Activated T-cell treated with anti-CD3 and anti-CD28 coated beads, Interleukin-2, amount 50 U/mL, for 24 hours (primary cell): Measurements from ENCODE around the gene SGCB.
"Not testable (repeated sequence)": the region's sequence is repeated elsewhere in the genome, so short reads cannot be mapped to it uniquely, and the experiment has no call there.

Source experiments
- DNase-seq: peaks from one replicate; pipeline ENCODE4 v3.0.0-alpha.2; 2020
- H3K27ac Mint-ChIP-seq: 2 replicates; pipeline ENCODE4 v1.8.0; 2020; ENCODE audit warnings: mild to moderate bottlenecking, mixed read lengths
- H3K27me3 Mint-ChIP-seq: 2 replicates; pipeline ENCODE4 v1.8.0; 2020; ENCODE audit warnings: mixed read lengths
- H3K36me3 Mint-ChIP-seq: 2 replicates; pipeline ENCODE4 v1.8.0; 2020; ENCODE audit warnings: low read depth, mixed read lengths
- H3K4me1 Mint-ChIP-seq: 2 replicates; pipeline ENCODE4 v1.8.0; 2020; ENCODE audit warnings: low read depth, mixed read lengths
- H3K4me3 Mint-ChIP-seq: 2 replicates; pipeline ENCODE4 v1.8.0; 2020; ENCODE audit warnings: mild to moderate bottlenecking, moderate library complexity, mixed read lengths
- H3K9me3 Mint-ChIP-seq: 2 replicates; pipeline ENCODE4 v1.8.0; 2020; ENCODE audit warnings: mixed read lengths

SGCB gene, protein sequence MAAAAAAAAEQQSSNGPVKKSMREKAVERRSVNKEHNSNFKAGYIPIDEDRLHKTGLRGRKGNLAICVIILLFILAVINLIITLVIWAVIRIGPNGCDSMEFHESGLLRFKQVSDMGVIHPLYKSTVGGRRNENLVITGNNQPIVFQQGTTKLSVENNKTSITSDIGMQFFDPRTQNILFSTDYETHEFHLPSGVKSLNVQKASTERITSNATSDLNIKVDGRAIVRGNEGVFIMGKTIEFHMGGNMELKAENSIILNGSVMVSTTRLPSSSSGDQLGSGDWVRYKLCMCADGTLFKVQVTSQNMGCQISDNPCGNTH

GRCh38 chr4:52038103-52038912 lies at the start of gene SGCB:
SGCB (minus strand) TSS chr4:52038299; CDS start chr4:52038259, 40 bp downstream.
- H3K36me3 Mint-ChIP-seq: peaks cover 2% of the 10 kb centered on the region
- H3K4me3 Mint-ChIP-seq: peak within 1 kb of the TSS; percentile 84
- DNase-seq: peak; percentile 86
- H3K4me1 Mint-ChIP-seq: peaks cover 25% of the 10 kb centered on the region
- H3K9me3 Mint-ChIP-seq: no peaks in the 10 kb centered on the region
- H3K27me3 Mint-ChIP-seq: peaks cover 19% of the 10 kb centered on the region
- H3K27ac Mint-ChIP-seq: peak within 1 kb of the TSS; percentile 65

- H3K36me3 Mint-ChIP-seq, H3K9me3 Mint-ChIP-seq, H3K4me1 Mint-ChIP-seq, H3K27ac Mint-ChIP-seq, DNase-seq, H3K4me3 Mint-ChIP-seq: not testable (repeated sequence)
- H3K27me3 Mint-ChIP-seq: peaks cover 11% of the 10 kb centered on the region
Measured at GRCh38 chr4:52086425-52086824, 48.3 kb upstream of the SGCB start.

DNA sequence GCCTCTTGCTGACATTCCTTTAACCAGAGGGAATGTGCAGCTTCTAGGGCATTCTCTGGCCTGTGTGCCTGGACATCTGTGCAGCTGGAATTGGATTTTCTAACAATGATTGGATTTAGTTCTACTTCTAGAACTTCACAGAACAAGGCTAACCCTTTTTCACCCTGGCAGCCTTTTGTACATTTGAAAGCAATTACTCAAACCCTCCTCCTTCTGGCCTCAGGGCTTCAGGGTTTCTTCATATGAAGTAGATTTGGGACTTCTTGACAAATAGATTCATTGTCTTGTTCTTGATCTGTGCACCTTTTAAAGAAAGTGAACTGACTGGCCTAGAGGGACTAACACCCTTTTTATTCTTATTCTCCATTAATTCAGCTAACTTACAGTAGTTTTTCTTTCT lies 43.1 kb upstream of the SGCB start:
- Mint-ChIP-seq H3K27me3 (peaks cover 35% of the 10 kb centered on the region), H3K36me3 (no peaks in the 10 kb centered on the region), H3K4me1 (no peaks in the 10 kb centered on the region), H3K4me3 (no peak overlapping the region), H3K9me3 (no peaks in the 10 kb centered on the region), H3K27ac (no peak overlapping the region)
- no peak for DNase-seq

DNA sequence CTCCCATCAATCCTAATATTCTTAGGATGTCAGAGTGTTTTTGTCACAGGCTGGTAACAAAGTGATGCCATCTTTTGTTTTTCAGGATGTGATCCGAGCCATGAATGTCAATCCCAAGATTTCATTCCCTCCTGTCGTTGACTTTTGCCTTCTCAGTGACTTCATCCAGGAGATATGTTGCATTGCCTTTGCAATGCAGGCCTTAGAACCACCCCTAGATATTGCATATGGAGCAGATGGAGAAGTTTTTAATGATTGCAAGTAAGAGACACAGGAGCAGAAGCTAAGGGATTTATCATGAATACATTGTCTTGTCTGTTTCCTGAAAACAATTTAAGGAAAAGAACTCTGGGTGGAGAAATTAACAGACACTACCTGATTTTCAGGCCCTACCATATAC lies 41.6 kb upstream of the SGCB start:
- no peak overlapping the region for H3K4me3 Mint-ChIP-seq
- H3K27ac Mint-ChIP-seq: no peak overlapping the region
- H3K36me3 Mint-ChIP-seq: no peaks in the 10 kb centered on the region
- peaks cover 47% of the 10 kb centered on the region for H3K27me3 Mint-ChIP-seq
- no peaks in the 10 kb centered on the region for H3K4me1 Mint-ChIP-seq
- no peak for DNase-seq
- H3K9me3 Mint-ChIP-seq: no peaks in the 10 kb centered on the region

DNA sequence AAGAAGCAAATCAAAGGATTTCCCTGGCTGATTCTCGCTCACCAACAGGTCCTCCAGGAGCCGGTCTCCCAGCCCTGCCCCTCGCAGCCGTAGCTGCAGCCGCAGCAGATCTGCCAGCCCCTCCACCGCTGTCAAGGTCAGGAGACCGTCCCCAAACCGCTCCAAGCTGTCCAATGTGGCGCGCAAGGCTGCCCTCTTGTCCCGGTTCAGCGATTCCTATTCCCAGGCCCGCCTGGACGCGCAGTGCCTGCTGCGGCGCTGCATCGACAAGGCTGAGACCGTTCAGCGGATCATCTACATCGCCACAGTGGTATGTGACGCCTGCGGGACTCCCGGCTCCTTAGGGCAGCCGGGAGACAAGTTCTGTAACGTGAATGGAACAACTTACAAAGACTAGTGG lies 38.6 kb upstream of the SGCB start:
- no peaks in the 10 kb centered on the region for H3K4me1 Mint-ChIP-seq
- H3K4me3 Mint-ChIP-seq: no peak overlapping the region
- H3K36me3 Mint-ChIP-seq: no peaks in the 10 kb centered on the region
- H3K27me3 Mint-ChIP-seq: peaks cover 57% of the 10 kb centered on the region
- no peak overlapping the region for H3K27ac Mint-ChIP-seq
- no peak for DNase-seq
- H3K9me3 Mint-ChIP-seq: no peaks in the 10 kb centered on the region

GRCh38 chr4:52071791-52072546 lies 33.9 kb upstream of the SGCB start:
- Mint-ChIP-seq H3K4me1 (no peaks in the 10 kb centered on the region), H3K4me3 (no peak overlapping the region), H3K36me3 (no peaks in the 10 kb centered on the region), H3K27me3 (peaks cover 64% of the 10 kb centered on the region), H3K27ac (no peak overlapping the region), H3K9me3 (no peaks in the 10 kb centered on the region)
- DNase-seq: no peak

- H3K36me3 Mint-ChIP-seq: no peaks in the 10 kb centered on the region
- DNase-seq: no peak
- no peak overlapping the region for H3K27ac Mint-ChIP-seq
- H3K9me3 Mint-ChIP-seq: no peaks in the 10 kb centered on the region
- no peaks in the 10 kb centered on the region for H3K4me1 Mint-ChIP-seq
- H3K27me3 Mint-ChIP-seq: peaks cover 47% of the 10 kb centered on the region
- H3K4me3 Mint-ChIP-seq: no peak overlapping the region
Measured at GRCh38 chr4:52069571-52069970, 31.5 kb upstream of the SGCB start.

DNA sequence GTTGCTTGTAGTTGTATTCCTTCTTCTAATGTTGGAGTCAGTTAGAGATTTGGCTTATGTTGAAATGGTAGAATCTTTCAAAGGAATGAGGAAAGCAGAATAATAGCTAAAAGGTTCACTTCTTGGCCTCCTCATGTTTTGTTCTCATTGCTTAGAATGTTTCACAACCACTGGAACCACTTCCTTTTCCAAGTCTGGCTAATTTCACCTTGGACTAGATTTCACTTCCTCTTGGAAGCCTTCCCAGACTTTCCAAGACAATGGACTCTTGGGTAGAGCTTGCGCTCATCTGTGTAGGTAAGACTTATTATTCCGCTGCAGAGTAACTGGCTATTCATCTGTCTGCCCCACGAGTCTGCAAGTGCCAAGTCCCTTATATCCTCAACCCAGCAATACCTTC lies 21.3 kb upstream of the SGCB start:
- Mint-ChIP-seq H3K4me1 (no peaks in the 10 kb centered on the region), H3K36me3 (no peaks in the 10 kb centered on the region), H3K27ac (no peak overlapping the region), H3K9me3 (no peaks in the 10 kb centered on the region), H3K27me3 (peaks cover 37% of the 10 kb centered on the region), H3K4me3 (no peak overlapping the region)
- no peak for DNase-seq

- Mint-ChIP-seq H3K36me3 (no peaks in the 10 kb centered on the region), H3K9me3 (no peaks in the 10 kb centered on the region), H3K4me1 (no peaks in the 10 kb centered on the region), H3K27me3 (peaks cover 48% of the 10 kb centered on the region), H3K4me3 (no peak overlapping the region), H3K27ac (no peak overlapping the region)
- no peak for DNase-seq
Measured at GRCh38 chr4:52058275-52058674, 20.2 kb upstream of the SGCB start.

GRCh38 chr4:52057196-52057595 lies 19.1 kb upstream of the SGCB start:
- DNase-seq: no peak
- no peak overlapping the region for H3K27ac Mint-ChIP-seq
- peaks cover 56% of the 10 kb centered on the region for H3K27me3 Mint-ChIP-seq
- H3K4me1 Mint-ChIP-seq: peaks cover 4% of the 10 kb centered on the region
- H3K36me3 Mint-ChIP-seq: no peaks in the 10 kb centered on the region
- H3K9me3 Mint-ChIP-seq: no peaks in the 10 kb centered on the region
- no peak overlapping the region for H3K4me3 Mint-ChIP-seq

- peaks cover 75% of the 10 kb centered on the region for H3K27me3 Mint-ChIP-seq
- H3K9me3 Mint-ChIP-seq: no peaks in the 10 kb centered on the region
- H3K4me1 Mint-ChIP-seq: peaks cover 18% of the 10 kb centered on the region
- no peak for DNase-seq
- H3K4me3 Mint-ChIP-seq: no peak overlapping the region
- H3K36me3 Mint-ChIP-seq: no peaks in the 10 kb centered on the region
- no peak overlapping the region for H3K27ac Mint-ChIP-seq
Measured at GRCh38 chr4:52054254-52054653, 16.2 kb upstream of the SGCB start.

- Mint-ChIP-seq H3K36me3 (no peaks in the 10 kb centered on the region), H3K4me3 (peak overlapping the region; percentile 68), H3K27ac (no peak overlapping the region), H3K4me1 (peaks cover 18% of the 10 kb centered on the region), H3K9me3 (no peaks in the 10 kb centered on the region), H3K27me3 (peaks cover 86% of the 10 kb centered on the region)
- no peak for DNase-seq
Measured at GRCh38 chr4:52052475-52052780, 14.3 kb upstream of the SGCB start.

DNA sequence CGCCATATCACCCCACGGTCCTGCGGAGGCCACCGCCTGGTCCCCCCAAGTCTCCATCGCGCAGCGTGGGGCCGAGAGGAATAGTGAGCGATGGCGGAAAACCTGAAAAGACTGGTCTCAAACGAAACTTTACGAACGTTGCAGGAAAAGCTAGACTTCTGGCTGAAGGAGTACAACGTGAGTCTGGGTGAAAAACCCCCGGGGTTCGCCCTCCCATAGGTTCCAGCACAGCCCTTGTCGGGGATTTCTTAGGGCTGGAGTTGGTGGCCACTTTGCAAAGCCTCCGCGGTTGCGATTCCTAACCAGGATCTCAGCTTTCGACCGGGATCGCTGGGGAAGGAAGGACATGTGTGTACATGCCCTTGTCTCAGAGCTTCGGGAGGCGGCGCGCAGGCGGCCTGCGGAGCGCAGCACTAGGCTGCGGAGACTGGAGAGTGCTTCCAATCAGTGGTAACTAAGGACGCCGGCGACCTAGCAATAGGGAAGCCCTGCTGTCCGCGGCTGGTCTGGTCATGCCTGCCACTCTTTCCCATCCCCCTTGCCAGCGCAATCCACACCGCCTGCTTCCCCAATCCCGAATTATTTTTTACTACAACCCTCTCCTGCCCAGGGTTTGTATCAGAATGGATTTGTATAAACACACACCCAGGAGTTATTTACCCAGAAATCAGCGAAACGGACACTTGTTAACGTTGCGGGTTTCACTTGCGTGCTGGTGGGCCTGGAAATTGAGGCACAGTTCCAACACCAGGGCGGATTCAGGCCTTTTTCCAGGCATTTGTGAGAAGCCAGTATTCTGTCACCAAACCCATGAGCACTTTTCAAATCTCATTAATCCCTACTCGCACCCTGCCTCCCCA lies 13.7 kb upstream of the SGCB start:
- Mint-ChIP-seq H3K36me3 (no peaks in the 10 kb centered on the region), H3K4me3 (peak overlapping the region; percentile 68), H3K27me3 (peaks cover 86% of the 10 kb centered on the region), H3K4me1 (peaks cover 18% of the 10 kb centered on the region), H3K27ac (no peak overlapping the region), H3K9me3 (no peaks in the 10 kb centered on the region)
- DNase-seq: peak; percentile 30

DNA sequence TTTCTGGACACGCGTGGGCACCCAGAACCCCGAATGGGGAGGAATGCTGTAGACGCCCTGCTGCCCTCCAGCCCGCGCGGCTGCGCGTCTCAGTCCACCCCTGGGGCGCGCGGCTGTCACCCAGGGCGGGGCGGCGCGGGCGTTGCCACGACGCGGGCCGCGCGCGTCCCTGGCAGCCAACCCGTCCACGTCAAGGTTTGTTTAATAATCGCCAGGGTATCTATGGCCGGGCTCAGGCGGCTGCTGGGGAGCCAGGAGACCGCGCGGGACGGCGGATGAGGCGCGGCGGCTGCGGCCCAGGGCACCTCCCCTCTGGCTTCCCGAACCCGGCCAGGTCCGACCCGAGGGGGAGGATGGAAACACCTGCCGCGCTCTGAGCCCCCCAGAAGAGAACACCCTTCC lies 13.1 kb upstream of the SGCB start, which contains the start of gene SPATA18:
Gene SPATA18, plus strand, starts transcription at position 92 of the 402 bp plus-strand sequence. CDS start 401 bp downstream, outside the sequence.
- no peak within 1 kb of the TSS for H3K27ac Mint-ChIP-seq
- H3K4me1 Mint-ChIP-seq: peaks cover 18% of the 10 kb centered on the region
- peak; percentile 27 for DNase-seq
- peak within 1 kb of the TSS; percentile 68 for H3K4me3 Mint-ChIP-seq
- peaks cover 86% of the 10 kb centered on the region for H3K27me3 Mint-ChIP-seq
- H3K9me3 Mint-ChIP-seq: no peaks in the 10 kb centered on the region
- H3K36me3 Mint-ChIP-seq: no peaks in the 10 kb centered on the region
